Ishikawa (cell line): ENCODE data around the gene STX12.

Source experiments
- CEBPB ChIP-seq: IDR thresholded peaks from 2 replicates; pipeline ENCODE4 v1.6.1; 2012
- CREB1 ChIP-seq: IDR thresholded peaks from 2 replicates; pipeline ENCODE4 v1.6.1; 2012; ENCODE audit warnings: low read depth
- EGR1 ChIP-seq: IDR thresholded peaks from 2 replicates; pipeline ENCODE4 v1.6.1; 2012
- EP300 ChIP-seq: IDR thresholded peaks from 2 replicates; pipeline ENCODE4 v1.6.1; 2012; ENCODE audit warnings: borderline replicate concordance
- FOXM1 ChIP-seq: IDR thresholded peaks from 2 replicates; pipeline ENCODE4 v1.6.1; 2012; ENCODE audit warnings: low read depth, borderline replicate concordance
- MAX ChIP-seq: IDR thresholded peaks from 2 replicates; pipeline ENCODE4 v1.6.1; 2012
- NFIC ChIP-seq: IDR thresholded peaks from 2 replicates; pipeline ENCODE4 v1.6.1; 2012
- RAD21 ChIP-seq: IDR thresholded peaks from 2 replicates; pipeline ENCODE4 v1.6.1; 2012; ENCODE audit warnings: low read depth
- REST ChIP-seq: IDR thresholded peaks from 2 replicates; pipeline ENCODE4 v1.6.1; 2012; ENCODE audit warnings: low read depth, mild to moderate bottlenecking
- TCF12 ChIP-seq: IDR thresholded peaks from 2 replicates; pipeline ENCODE4 v1.6.1; 2012; ENCODE audit warnings: low read depth
- TEAD4 ChIP-seq: IDR thresholded peaks from 2 replicates; pipeline ENCODE4 v1.6.1; 2012
- USF1 ChIP-seq: IDR thresholded peaks from 2 replicates; pipeline ENCODE4 v1.6.1; 2012
- YY1 ChIP-seq: IDR thresholded peaks from 2 replicates; pipeline ENCODE4 v1.6.1; 2012; ENCODE audit warnings: low read depth
- ZBTB7A ChIP-seq: IDR thresholded peaks from 2 replicates; pipeline ENCODE4 v1.6.1; 2012; ENCODE audit warnings: low read depth

Gene STX12

DNA sequence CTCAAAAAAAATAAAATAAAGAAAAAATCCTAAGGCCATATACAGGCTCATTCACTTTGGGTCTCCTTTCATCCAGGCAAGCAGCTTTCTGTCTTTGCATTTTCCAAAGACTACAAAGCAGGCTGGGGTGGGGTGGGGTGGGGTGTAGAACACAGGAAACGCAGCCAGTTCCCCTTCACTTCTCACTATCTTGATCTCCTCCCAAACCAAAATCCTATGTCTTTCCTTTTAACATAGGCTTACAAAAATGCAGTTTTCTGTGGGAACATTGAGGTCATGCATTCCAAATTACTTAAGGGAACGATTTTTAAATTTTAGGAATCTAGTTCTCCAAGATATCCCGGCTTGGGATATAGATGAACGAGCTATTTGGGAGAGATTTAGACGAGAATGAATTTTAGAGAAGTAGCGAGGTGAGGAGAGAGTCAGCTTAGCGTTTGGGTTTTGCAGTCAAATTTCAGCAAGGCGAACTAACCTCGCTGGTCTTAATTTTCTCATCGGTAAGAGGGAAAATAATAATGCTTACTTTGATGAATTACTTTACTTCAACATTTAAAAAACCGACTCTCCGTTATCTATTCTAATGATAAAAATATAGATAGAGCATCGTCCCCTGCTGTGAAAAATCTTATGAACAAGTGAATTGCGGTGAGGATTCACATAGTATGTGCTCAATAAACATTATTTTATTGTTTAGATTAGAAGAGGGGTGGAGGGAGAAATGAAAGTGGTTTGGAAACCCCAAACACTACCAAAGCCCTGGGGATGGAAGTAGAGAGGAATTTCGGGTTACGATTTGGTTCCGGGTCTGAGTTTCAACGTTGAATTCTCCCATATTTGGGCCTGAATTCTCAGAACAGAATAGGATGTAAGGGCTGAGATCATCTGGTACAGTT, 735 bp upstream of the STX12 start:
- TF ChIP-seq TEAD4 (0 out of 2 replicates have a peak, but pooled peaks have one; percentile 20), FOXM1 (no peak)

- TF ChIP-seq YY1 (no peak), REST (no peak), CEBPB (no peak), MAX (no peak)
Measured at GRCh38 chr1:27773826-27774445, 917 bp downstream of the STX12 start.

GRCh38 chr1:27774654-27775053, 1.6 kb downstream of the STX12 start:
- TF ChIP-seq EP300 (no peak), RAD21 (no peak), EGR1 (no peak), TCF12 (no peak), TEAD4 (no peak), USF1 (no peak), YY1 (no peak), REST (no peak), MAX (no peak), CEBPB (no peak), NFIC (no peak)

DNA sequence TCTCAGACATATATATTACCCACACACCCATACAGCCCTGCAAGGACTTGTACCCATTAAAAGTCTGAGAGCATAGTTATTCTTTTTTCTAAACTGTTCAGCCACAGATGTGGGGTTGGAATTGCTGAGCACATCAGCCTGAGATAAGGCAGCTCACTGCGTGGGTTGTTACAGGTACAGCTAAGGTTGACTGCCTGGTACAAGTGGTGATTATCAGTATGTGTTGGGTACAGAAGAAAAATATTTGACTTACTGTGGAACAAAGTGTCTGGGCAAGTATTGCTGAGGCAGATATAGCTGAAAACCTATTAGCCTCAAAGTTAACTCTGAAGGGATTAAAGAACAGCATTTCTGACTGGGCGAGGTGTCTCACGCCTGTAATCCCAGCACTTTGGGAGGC, 5.0 kb downstream of the STX12 start:
- no peak for TF ChIP-seq NFIC
- no peak for TF ChIP-seq CREB1
- no peak for TF ChIP-seq REST
- no peak for TF ChIP-seq EP300
- TF ChIP-seq USF1: no peak
- no peak for TF ChIP-seq RAD21
- TF ChIP-seq EGR1: no peak
- TF ChIP-seq FOXM1: no peak
- TF ChIP-seq YY1: no peak
- no peak for TF ChIP-seq MAX

- TF ChIP-seq FOXM1: no peak
- no peak for TF ChIP-seq TCF12
- no peak for TF ChIP-seq NFIC
- no peak for TF ChIP-seq CREB1
- TF ChIP-seq ZBTB7A: no peak
Measured at GRCh38 chr1:27779122-27779521, 6.1 kb downstream of the STX12 start.
